ENCODE measurements around the gene C1orf146. TPM values are rescaled to one million over a fixed set of nuclear protein-coding genes. Genes with fewer than 3 reads are reported as not detected.
"Not testable (repeated sequence)": the region's sequence is repeated elsewhere in the genome, so short reads cannot be mapped to it uniquely, and the experiment has no call there.

Gene C1orf146
- total RNA-seq, 2 donors from 2014 or later, result not detected

DNA sequence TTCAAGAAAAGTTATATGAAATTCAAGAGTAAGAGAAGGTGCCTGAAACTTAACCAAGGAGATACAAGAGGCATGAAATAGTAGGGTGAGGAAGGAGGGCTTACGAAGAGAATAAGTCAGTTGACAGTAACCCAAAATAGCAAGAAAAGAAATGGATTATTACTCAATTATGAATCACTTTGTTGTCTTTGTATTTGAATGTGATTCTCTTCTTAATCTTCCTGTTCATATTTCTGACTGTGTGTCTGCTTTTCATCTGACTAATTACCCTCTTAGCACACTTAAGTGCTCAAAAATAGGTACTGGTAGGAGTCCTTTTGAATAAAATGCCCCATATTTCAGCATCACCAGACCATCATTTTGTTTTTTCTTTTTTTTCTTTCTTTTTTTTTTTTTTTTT is 41.6 kb downstream of the C1orf146 start:
- DNase-seq (no peak), ATAC-seq (no peak)
- intact Hi-C loops (cut with DNase I), result no loop called here

DNA sequence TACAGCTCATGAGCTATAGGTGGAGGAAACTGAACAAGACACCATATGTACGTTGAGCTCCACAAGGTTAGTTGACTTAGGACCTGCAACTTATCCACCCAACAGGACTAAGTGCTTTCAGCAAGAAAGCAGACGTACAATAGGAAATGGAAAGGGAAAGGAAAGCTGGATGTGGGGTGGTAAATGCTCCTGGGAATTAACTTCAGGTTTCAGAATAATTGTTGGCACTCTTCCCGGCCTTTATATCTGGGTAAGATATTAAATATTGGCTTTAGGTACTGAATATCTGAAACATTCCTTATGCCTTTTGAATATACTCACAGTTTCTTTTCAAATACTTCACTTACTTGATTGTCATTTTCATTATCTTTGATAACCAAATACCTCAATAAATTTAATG is 44.8 kb downstream of the C1orf146 start:
- intact Hi-C loops (cut with DNase I), result no loop called here
- DNase-seq (no peak), ATAC-seq (no peak)

DNA sequence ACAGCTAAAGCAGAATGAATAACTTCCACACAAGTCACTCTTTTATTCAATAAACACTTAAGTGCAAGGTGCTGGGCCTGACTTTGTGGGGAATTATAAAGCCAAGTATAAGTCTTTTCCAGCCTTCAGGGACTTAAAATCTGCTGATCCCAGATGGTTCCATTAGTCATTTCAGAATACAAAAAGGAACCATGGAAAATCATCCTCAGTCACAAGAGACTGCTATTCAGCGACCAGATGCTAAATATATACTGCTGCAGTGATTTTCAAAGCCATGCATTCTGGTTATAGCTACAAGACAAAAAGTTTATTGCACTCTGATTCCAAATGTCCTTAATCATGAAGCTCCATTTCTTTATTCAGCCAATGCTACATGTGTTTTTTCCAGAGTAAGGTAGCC is 55.3 kb downstream of the C1orf146 start:
- DNase-seq (no peak), ATAC-seq (no peak)
- intact Hi-C loops (cut with DNase I), result no loop called here

- ATAC-seq, result no peak
- DNase-seq, result no peak
- intact Hi-C loops (cut with DNase I), result no loop called here
Observed at GRCh38 chr1:92274939-92275338, 57.2 kb downstream of the C1orf146 start.

DNA sequence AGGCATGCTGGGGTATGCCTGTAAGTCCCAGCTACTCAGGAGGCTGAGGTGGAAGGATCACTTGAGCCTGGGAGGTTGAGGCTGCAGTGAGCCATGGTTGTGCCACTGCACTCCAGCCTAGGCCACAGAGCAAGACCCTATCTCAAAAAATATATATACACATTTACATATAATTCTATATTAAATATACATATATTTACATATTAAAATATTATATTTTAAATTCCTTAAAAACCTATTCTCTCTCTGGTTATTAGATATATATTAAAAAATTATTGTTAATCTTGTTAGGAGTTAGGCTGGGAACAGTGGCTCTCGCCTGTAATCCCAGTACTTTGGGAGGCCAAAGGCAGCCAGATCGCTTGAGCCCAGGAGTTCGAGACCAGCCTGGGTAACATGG is 58.4 kb downstream of the C1orf146 start:
- intact Hi-C loops (cut with DNase I), result no loop called here
- DNase-seq (no peak), ATAC-seq (no peak)

DNA sequence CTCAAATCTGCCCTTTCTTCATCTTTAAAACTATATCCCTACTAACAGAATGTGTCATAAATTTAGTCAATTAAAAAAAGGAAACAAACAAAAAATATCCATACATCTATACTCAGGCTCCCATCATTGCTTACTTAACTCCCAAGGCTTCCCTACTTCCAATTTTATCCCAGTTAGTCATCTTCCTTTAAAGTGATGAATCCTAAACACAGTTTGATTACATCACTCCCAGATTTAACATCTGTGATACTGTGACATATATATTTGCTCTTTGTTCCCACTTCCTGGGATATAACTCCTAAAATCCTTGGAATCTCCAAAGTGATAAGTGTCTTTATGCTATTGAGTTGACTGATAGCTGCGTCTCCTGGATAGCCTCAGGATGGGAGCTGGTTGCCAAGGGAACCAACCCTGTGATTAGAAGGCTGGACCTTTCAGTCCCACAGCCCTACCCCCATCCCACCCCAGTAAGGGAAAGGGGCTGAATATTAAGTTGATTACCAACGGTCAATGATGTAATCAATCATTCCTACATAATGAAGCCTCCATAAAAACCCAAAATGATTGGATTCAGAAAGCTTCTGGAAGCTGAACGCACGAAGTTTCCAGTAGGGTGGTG is 59.5 kb downstream of the C1orf146 start:
- no peak for ATAC-seq
- DNase-seq, result no peak
- intact Hi-C loops (cut with DNase I), result no loop called here

DNA sequence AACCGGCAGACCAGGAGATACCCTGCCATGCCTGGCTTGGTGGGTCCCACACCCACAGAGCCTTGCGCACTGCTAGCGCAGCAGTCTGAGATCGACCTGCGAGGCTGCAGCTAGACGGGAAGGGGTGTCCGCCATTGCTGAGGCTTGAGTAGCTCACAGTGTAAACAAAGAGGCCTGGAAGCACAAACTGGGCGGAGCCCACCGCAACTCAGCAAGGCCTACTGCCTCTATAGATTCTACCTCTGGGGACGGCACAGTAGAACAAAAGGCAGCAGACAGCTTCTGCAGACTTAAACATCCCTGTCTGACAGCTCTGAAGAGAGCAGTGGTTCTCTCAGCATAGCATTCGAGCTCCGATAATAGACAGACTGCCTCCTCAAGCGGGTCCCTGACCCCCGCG is 62.1 kb downstream of the C1orf146 start:
- intact Hi-C loops (cut with DNase I); DNase-seq; ATAC-seq: not testable (repeated sequence)

- intact Hi-C loops (cut with DNase I), result not testable (repeated sequence)
Observed at GRCh38 chr1:92281411-92281810, 63.7 kb downstream of the C1orf146 start.

DNA sequence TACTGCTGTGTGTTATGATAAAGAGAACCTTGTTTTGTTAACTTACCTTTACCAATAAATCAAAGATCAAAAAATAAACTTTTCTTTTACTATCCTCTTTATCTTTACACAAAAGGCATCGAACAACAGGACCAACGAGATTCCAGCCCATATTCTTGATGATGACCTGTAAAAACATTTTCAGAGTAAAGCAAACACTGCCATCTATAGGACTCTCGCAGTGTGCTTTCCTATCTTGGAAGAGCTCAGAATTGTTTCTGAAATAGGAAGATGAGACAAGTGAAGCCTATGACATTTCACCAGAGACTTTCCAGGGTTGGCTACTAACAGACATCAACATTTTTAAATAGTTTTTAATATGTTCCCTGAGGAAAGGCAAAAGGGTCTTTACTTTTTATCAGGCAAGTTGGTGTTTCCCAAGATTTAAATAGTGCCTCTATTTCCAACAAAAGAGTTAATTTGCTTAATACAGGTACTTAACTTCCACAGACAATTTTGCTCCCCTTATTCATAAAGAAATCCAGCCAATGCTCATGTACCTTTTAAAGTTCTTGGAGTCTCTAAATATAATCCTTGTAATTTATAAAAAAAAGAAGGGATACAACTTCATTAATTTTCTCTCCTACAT is 73.8 kb downstream of the C1orf146 start:
- ATAC-seq (peak; percentile 43 to 59), DNase-seq (no peak)
- intact Hi-C loops (cut with DNase I), result loop anchor here (5.0 to 10.0 kb wide), 5 partner anchors 294 to 1009 kb away; partner anchors contain the start of gene CDC7 (in 1 of the 2)

More at GRCh38 chr1:92281411-92281810, 63.7 kb downstream of the C1orf146 start:
- ATAC-seq, DNase-seq: not testable (repeated sequence)

Other genes starting within 250 kb of the C1orf146 start
- under 1 TPM in 1 of 2 donors, not detected in 1; 0.15 TPM for gene EPHX4, start 187.9 kb upstream of the C1orf146 start, total RNA-seq
- not detected for gene SETSIP, start 142.5 kb upstream of the C1orf146 start, total RNA-seq
- 1 to 10 TPM; 2.0 to 4.5 TPM for gene BTBD8, start 137.6 kb upstream of the C1orf146 start, total RNA-seq
- 1 to 10 TPM; 6.4 to 8.1 TPM for gene GLMN, start 81.1 kb downstream of the C1orf146 start, total RNA-seq
- gene RPAP2, start 81.1 kb downstream of the C1orf146 start, total RNA-seq, result 10 to 100 TPM; 23.6 to 25.8 TPM